ENCODE results near the gene GTF2H2C. TPM values are rescaled to one million over a fixed set of nuclear protein-coding genes. Genes with fewer than 3 reads are reported as not detected.

Gene GTF2H2C
- total RNA-seq, 1 experiment from 2014 or later = 61.0 TPM

GRCh38 chr5:69517763-69518212 is 42.2 kb upstream of the GTF2H2C start:
- Histone ChIP-seq H2AFZ (ENCODE audit: low read length) (no peak overlapping the region), H3K79me2 (ENCODE audit: insufficient read depth, low read length) (no peaks in the 10 kb centered on the region), H3K9ac (ENCODE audit: extremely low read depth, insufficient read length, low read length) (no peak overlapping the region), H3K18ac (ENCODE audit: insufficient read length, low read depth, low read length) (no peak overlapping the region), H4K5ac (ENCODE audit: insufficient read length, low read depth, low read length) (no peak overlapping the region), H2BK120ac (ENCODE audit: low read depth, low read length, poor library complexity, severe bottlenecking) (no peak overlapping the region), H4K91ac (ENCODE audit: insufficient read length, low read depth, low read length) (no peak overlapping the region), H2AK5ac (ENCODE audit: insufficient read length, low read length) (no peak overlapping the region), H4K20me1 (ENCODE audit: control insufficient read depth, insufficient read depth, insufficient read length) (no peaks in the 10 kb centered on the region), H4K8ac (replicated peaks; ENCODE audit: insufficient read length, low read depth, low read length) (no peak overlapping the region), H2BK20ac (ENCODE audit: low read depth, low read length, poor library complexity, severe bottlenecking) (no peak overlapping the region), H2BK12ac (ENCODE audit: insufficient read length, low read depth, low read length) (no peak overlapping the region), H3K4me2 (ENCODE audit: insufficient read depth, insufficient read length, low read length) (no peak overlapping the region), H3K79me1 (ENCODE audit: insufficient read depth, low read depth, low read length, poor library complexity, severe bottlenecking) (no peaks in the 10 kb centered on the region), H3K23me2 (ENCODE audit: insufficient read length, low read depth, low read length, poor library complexity, severe bottlenecking) (no peaks in the 10 kb centered on the region), H3K4ac (ENCODE audit: low read depth, low read length) (no peak overlapping the region), H3T11ph (ENCODE audit: low read length) (no peak overlapping the region), H3K56ac (ENCODE audit: insufficient read length, low read depth, low read length) (no peak overlapping the region), H3K27me3 (ENCODE audit: insufficient read depth, low read length) (no peaks in the 10 kb centered on the region), H3K14ac (ENCODE audit: insufficient read depth, low read length) (no peak overlapping the region), H3K27ac (ENCODE audit: insufficient read length, low read depth, low read length) (no peak overlapping the region), H3K4me1 (ENCODE audit: insufficient read depth, low read length) (no peaks in the 10 kb centered on the region), H2BK15ac (ENCODE audit: low read depth, low read length) (no peak overlapping the region), H2BK5ac (ENCODE audit: insufficient read length, low read length) (no peak overlapping the region), H3K23ac (ENCODE audit: insufficient read length, low read depth, low read length) (no peak overlapping the region), H3K9me3 (ENCODE audit: control insufficient read depth, low read depth, low read length) (no peaks in the 10 kb centered on the region)
- Mint-ChIP-seq H3K4me3 (no peak overlapping the region), H3K9me3 (peaks cover 14 to 17% of the 10 kb centered on the region in 2 experiments), H3K36me3 (ENCODE audit: insufficient read depth in 1 of 3, low read depth in 3 of 3) (peaks cover 17 to 61% (median 55%) of the 10 kb centered on the region in 3 experiments), H3K27me3 (ENCODE audit: low read depth) (no peaks in the 10 kb centered on the region), H3K27ac (no peak overlapping the region; a peak in 1 of 7 replicates), H3K4me1 (no peaks in the 10 kb centered on the region)
- no peak for DNase-seq
- WGBS (ENCODE audit: extremely low coverage, insufficient read length, low lambda C conversion rate) = no CpG with 5 or more reads among the region's 4 CpGs
- no peak for TF ChIP-seq CTCF (conservative IDR thresholded peaks at IDR 0.05)
